ENCODE measurements around the gene OR2M5.

Gene OR2M5

DNA sequence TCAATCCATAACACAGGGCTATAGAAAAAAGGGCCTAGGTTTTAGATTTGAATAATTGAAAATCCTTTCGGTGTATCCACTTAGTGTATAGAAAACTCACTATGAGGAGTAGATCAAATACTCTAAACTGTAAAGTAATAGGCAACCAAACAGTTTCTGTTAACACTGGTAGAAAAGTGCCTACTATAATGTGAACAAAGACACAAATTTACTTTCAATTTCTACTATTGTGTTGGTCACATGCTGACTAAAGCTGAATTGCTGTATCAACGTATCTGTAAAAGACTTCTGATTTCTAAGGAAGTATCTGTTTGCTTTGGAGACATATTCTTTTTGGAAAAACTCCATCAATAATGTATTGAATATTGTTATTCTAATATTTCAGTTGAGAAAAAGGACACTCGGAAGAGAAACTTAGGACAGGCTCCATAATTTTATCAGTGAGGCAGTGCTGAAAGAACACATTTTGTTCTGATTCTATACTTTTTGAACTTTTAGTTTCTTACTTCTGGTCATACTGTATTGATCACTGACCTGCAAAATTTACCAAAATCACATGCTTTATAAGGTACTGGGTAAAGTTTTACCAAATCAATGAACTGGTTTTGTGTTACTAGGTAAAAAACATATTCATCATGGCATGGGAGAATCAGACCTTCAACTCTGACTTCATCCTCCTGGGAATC is at the start of gene OR2M5:
Gene OR2M5 (plus strand): TSS at position 636 of the 686 bp plus-strand sequence. CDS start 0 bp downstream, at position 636.
- no peak for TF ChIP-seq CTCF (IDR thresholded peaks at IDR 0.05; ENCODE audit: low read depth, low read length)
- no peak for DNase-seq (ENCODE audit: low read depth in 2 of 2)
- no peak within 1 kb of the TSS for H3K4me3 ChIP-seq (replicated peaks in 1 of 2; ENCODE audit: low read depth in 2 of 2, low read length in 2 of 2)

DNA sequence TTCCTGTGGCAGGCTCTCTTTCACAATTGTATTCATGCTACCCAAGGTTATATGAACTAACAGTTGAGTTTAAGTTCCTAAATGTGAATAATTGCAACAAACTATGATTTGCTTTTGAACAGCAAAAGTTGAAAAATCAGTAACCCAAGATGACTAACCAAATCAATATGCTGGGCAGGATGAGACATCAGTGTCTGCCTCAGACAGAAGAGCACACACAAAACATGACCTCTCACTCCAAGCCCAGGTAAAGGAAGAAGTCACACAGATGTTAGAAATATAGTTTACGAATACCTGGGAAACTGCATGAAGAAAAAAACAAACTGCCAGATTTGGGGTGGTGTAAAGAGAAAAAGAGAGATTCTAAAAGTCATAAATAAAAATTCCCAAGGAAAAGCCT is 46.4 kb upstream of the OR2M5 start:
- no peak overlapping the region for H3K4me3 ChIP-seq (replicated peaks in 1 of 2; ENCODE audit: low read depth in 2 of 2, low read length in 2 of 2)
- TF ChIP-seq CTCF (IDR thresholded peaks at IDR 0.05; ENCODE audit: low read depth, low read length): no peak

DNA sequence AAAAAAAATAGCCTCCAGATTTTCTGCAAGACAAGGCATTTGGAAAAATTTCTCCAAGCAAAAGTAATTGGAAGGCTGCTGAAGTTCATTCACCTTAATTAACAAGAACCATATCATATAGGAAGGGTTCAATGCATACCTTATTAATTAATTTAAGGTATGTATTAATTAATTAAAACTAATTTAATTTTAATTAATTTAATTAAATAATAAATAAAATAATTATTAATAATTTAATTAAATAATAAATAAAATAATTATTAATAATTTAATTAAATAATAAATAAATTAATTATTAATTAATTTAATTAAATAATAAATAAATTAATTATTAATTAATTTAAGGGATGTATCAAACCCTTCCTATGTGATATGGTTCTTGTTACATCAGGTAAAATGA is 42.1 kb upstream of the OR2M5 start:
- no peak overlapping the region for H3K4me3 ChIP-seq (replicated peaks in 1 of 2; ENCODE audit: low read depth in 2 of 2, low read length in 2 of 2)
- no peak for DNase-seq (ENCODE audit: low read depth in 2 of 2)
- no peak for TF ChIP-seq CTCF (IDR thresholded peaks at IDR 0.05; ENCODE audit: low read depth, low read length)

More for the DNA sequence above, 46.4 kb upstream of the OR2M5 start:
- DNase-seq (ENCODE audit: low read depth in 2 of 2): no peak

DNA sequence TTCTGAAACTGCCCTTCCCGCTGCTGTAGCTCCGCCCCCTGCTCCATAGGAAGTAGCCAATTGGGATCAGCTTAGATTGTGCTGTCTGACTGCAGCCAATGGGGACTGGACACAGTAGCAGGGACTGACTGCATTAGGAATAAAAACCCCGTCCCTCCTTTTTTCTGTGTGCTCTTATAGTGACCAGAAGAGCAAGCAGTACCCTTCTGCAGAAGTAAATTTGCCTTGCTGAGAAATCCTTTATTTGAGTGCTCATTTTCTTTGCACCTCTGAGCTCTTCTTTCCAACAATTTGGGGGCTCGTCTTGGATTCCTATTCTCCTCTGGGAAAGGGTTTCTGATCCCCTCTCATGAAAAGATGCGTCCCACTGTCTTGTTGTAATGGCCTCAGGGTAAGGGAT is 33.8 kb upstream of the OR2M5 start:
- H3K4me3 ChIP-seq (replicated peaks in 1 of 2; ENCODE audit: low read depth in 2 of 2, low read length in 2 of 2): no peak overlapping the region
- no peak for TF ChIP-seq CTCF (IDR thresholded peaks at IDR 0.05; ENCODE audit: low read depth, low read length)
- DNase-seq (ENCODE audit: low read depth in 2 of 2): no peak

DNA sequence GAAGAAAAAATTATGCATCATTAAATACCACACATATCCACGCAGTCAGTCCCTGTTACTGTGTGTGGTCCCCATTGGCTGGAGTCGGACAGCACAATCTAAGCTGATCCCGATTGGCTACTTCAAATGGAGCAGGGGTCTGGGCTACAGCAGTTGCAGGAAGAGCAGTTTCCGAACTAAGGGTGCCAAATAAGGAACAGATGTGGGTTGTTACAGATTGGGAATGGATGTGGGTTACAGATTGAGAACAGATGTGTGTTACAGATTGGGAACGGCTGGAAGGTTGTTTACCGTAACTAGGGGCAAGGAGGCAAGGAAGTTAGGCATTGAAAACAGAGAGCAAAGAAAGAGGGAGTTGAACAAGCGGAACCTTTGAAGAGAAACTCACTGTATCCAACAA is 30.1 kb upstream of the OR2M5 start:
- DNase-seq (ENCODE audit: low read depth in 2 of 2): no peak
- no peak overlapping the region for H3K4me3 ChIP-seq (replicated peaks in 1 of 2; ENCODE audit: low read depth in 2 of 2, low read length in 2 of 2)
- TF ChIP-seq CTCF (IDR thresholded peaks at IDR 0.05; ENCODE audit: low read depth, low read length): no peak

DNA sequence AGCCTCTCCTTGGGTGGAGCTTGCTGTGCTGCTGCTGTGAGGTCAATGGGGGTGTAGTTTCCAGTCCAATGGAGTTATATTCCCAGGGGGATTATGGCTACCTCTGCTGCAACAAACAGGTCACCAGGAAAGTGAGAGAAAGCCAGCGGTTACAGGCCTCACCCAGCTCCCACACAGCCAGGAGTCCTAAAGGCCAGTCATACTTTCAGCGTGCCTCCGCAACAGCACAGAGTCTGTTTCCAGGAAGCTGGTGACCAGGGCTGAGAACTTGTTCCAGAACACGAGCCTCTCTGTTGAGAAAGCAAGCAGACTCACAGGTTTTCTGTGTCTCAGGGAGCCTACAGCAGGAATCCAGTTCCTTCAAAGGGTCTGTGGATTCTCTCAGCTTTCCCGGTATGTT is 17.3 kb upstream of the OR2M5 start:
- no peak for DNase-seq (ENCODE audit: low read depth in 2 of 2)
- TF ChIP-seq CTCF (IDR thresholded peaks at IDR 0.05; ENCODE audit: low read depth, low read length): no peak
- no peak overlapping the region for H3K4me3 ChIP-seq (replicated peaks in 1 of 2; ENCODE audit: low read depth in 2 of 2, low read length in 2 of 2)

DNA sequence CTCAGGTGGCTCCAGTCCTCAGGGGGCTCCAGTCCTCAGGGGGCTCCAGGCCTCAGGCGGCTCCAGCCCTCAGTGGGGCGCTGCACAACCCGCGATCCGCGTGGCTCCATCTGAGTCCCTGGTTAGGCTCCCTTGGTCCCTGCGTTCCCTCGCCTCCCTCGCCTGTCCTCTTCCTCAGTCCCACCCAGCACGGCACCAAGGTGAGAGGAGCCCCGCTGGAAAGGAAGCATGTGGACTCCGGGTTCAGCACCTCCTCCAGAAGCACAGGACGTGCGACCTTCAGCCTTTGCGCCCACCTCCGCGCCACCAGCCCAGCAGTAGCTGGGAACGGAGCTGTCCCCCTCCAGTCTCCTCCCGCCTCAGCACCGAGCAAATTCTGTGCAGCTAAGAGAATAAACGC is 8.1 kb upstream of the OR2M5 start:
- no peak overlapping the region for H3K4me3 ChIP-seq (replicated peaks in 1 of 2; ENCODE audit: low read depth in 2 of 2, low read length in 2 of 2)
- no peak for DNase-seq (ENCODE audit: low read depth in 2 of 2)
- TF ChIP-seq CTCF (IDR thresholded peaks at IDR 0.05; ENCODE audit: low read depth, low read length): no peak
